Activated CD8-positive, alpha-beta memory T cell treated with anti-CD3 and anti-CD28 coated beads for 48 hours (primary cell): Measurements from ENCODE around the gene WNT5B.

Experiments
- DNase-seq, 3 experiments: peaks; one replicate each; pipeline ENCODE4 v3.0.0-alpha.2; 2020; ENCODE audit warnings: low read depth in 2 of 3, low spot score in 2 of 3

Gene WNT5B

GRCh38 chr12:1628666-1629337 lies at the start of gene WNT5B:
Gene WNT5B (plus strand): TSS chr12:1629231. CDS start chr12:1631355, 2,124 bp downstream.
- DNase-seq = no peak

GRCh38 chr12:1579651-1580435 lies 49.2 kb upstream of the WNT5B start:
- no peak for DNase-seq

GRCh38 chr12:1580526-1580925 lies 48.5 kb upstream of the WNT5B start:
- DNase-seq = no peak

GRCh38 chr12:1581973-1582708 lies 46.9 kb upstream of the WNT5B start:
- DNase-seq = no peak

GRCh38 chr12:1582709-1583050 lies 46.4 kb upstream of the WNT5B start:
- no peak for DNase-seq

GRCh38 chr12:1583421-1584078 lies 45.5 kb upstream of the WNT5B start:
- peak in 1 of 3 experiments; percentile 30 for DNase-seq

- DNase-seq = no peak
Measured at GRCh38 chr12:1584326-1584725, 44.7 kb upstream of the WNT5B start.

- DNase-seq = no peak
Measured at GRCh38 chr12:1587927-1588574, 41.0 kb upstream of the WNT5B start.

- no peak for DNase-seq
Measured at GRCh38 chr12:1588575-1588947, 40.5 kb upstream of the WNT5B start.

GRCh38 chr12:1590221-1590979 lies 38.6 kb upstream of the WNT5B start:
- DNase-seq = no peak

GRCh38 chr12:1591034-1591433 lies 38.0 kb upstream of the WNT5B start:
- DNase-seq = no peak

GRCh38 chr12:1591543-1591942 lies 37.5 kb upstream of the WNT5B start:
- no peak for DNase-seq

- DNase-seq = peak in 2 of 3 experiments; percentile 37 to 40
Measured at GRCh38 chr12:1592444-1593173, 36.4 kb upstream of the WNT5B start.

GRCh38 chr12:1593174-1594005 lies 35.6 kb upstream of the WNT5B start:
- DNase-seq = peak in 2 of 3 experiments; percentile 22

GRCh38 chr12:1594006-1594260 lies 35.1 kb upstream of the WNT5B start:
- DNase-seq = no peak

GRCh38 chr12:1594261-1595025 lies 34.6 kb upstream of the WNT5B start, which contains the start of gene FBXL14:
Gene FBXL14 (minus strand): TSS chr12:1594581. CDS start chr12:1594066, 515 bp downstream.
- DNase-seq = peak; percentile 70 to 77 (median 74)

GRCh38 chr12:1595026-1595561 lies 33.9 kb upstream of the WNT5B start:
- DNase-seq = no peak
